ENCODE results near the gene RUSF1.
A peak's percentile ranks its signal among the peaks of the same experiment; 100 is the strongest.

Gene RUSF1

GRCh38 chr16:31472709-31473203, 35.4 kb downstream of the RUSF1 start:
- peaks cover 24% of the 10 kb centered on the region for H3K27me3 Mint-ChIP-seq
- H3K27ac Mint-ChIP-seq: no peak overlapping the region
- peaks cover 3% of the 10 kb centered on the region for H3K36me3 Mint-ChIP-seq (ENCODE audit: low read depth)
- H3K4me3 Mint-ChIP-seq: peak overlapping the region; percentile 41
- peaks cover 22% of the 10 kb centered on the region for H3K4me1 Mint-ChIP-seq (ENCODE audit: low read depth)
- no peaks in the 10 kb centered on the region for H3K9me3 Mint-ChIP-seq

- Mint-ChIP-seq H3K27me3 (peaks cover 24% of the 10 kb centered on the region), H3K4me1 (ENCODE audit: low read depth) (peaks cover 24% of the 10 kb centered on the region), H3K4me3 (peak within 1 kb of the TSS; percentile 41), H3K9me3 (no peaks in the 10 kb centered on the region), H3K36me3 (ENCODE audit: low read depth) (peaks cover 6% of the 10 kb centered on the region), H3K27ac (no peak within 1 kb of the TSS)
These were observed 36.1 kb downstream of the RUSF1 start, which contains the start of gene TGFB1I1 for GRCh38 chr16:31471875-31472708. Gene TGFB1I1 (plus strand): TSS chr16:31472152. CDS start chr16:31472189, 37 bp downstream.

- H3K9me3 Mint-ChIP-seq: no peaks in the 10 kb centered on the region
- H3K27me3 Mint-ChIP-seq: peaks cover 24% of the 10 kb centered on the region
- H3K36me3 Mint-ChIP-seq (ENCODE audit: low read depth): peaks cover 11% of the 10 kb centered on the region
- no peak overlapping the region for H3K4me3 Mint-ChIP-seq
- no peak overlapping the region for H3K27ac Mint-ChIP-seq
- peaks cover 24% of the 10 kb centered on the region for H3K4me1 Mint-ChIP-seq (ENCODE audit: low read depth)
These were observed 36.8 kb downstream of the RUSF1 start for GRCh38 chr16:31471241-31471874.

GRCh38 chr16:31470615-31471014, 37.6 kb downstream of the RUSF1 start:
- H3K27me3 Mint-ChIP-seq: peaks cover 24% of the 10 kb centered on the region

GRCh38 chr16:31467858-31468257, 40.3 kb downstream of the RUSF1 start:
- no peak overlapping the region for H3K27ac Mint-ChIP-seq
- peaks cover 14% of the 10 kb centered on the region for H3K4me1 Mint-ChIP-seq (ENCODE audit: low read depth)
- H3K27me3 Mint-ChIP-seq: peaks cover 19% of the 10 kb centered on the region
- H3K4me3 Mint-ChIP-seq: no peak overlapping the region
- no peaks in the 10 kb centered on the region for H3K9me3 Mint-ChIP-seq
- H3K36me3 Mint-ChIP-seq (ENCODE audit: low read depth): peaks cover 32% of the 10 kb centered on the region

More at GRCh38 chr16:31470615-31471014, 37.6 kb downstream of the RUSF1 start:
- Mint-ChIP-seq H3K27ac (peak overlapping the region; percentile 40), H3K4me1 (ENCODE audit: low read depth) (peaks cover 17% of the 10 kb centered on the region), H3K36me3 (ENCODE audit: low read depth) (peaks cover 15% of the 10 kb centered on the region), H3K9me3 (no peaks in the 10 kb centered on the region), H3K4me3 (no peak overlapping the region)

GRCh38 chr16:31467151-31467773, 40.9 kb downstream of the RUSF1 start:
- Mint-ChIP-seq H3K36me3 (ENCODE audit: low read depth) (peaks cover 34% of the 10 kb centered on the region), H3K9me3 (no peaks in the 10 kb centered on the region), H3K4me1 (ENCODE audit: low read depth) (peaks cover 8% of the 10 kb centered on the region), H3K27me3 (peaks cover 14% of the 10 kb centered on the region), H3K27ac (peak overlapping the region; percentile 49), H3K4me3 (no peak overlapping the region)

GRCh38 chr16:31466381-31466841, 41.8 kb downstream of the RUSF1 start:
- H3K9me3 Mint-ChIP-seq: no peaks in the 10 kb centered on the region
- H3K27me3 Mint-ChIP-seq: peaks cover 11% of the 10 kb centered on the region
- peaks cover 8% of the 10 kb centered on the region for H3K4me1 Mint-ChIP-seq (ENCODE audit: low read depth)
- H3K4me3 Mint-ChIP-seq: no peak overlapping the region
- H3K27ac Mint-ChIP-seq: peak overlapping the region; percentile 49
- peaks cover 34% of the 10 kb centered on the region for H3K36me3 Mint-ChIP-seq (ENCODE audit: low read depth)

GRCh38 chr16:31465788-31466370, 42.3 kb downstream of the RUSF1 start:
- H3K27ac Mint-ChIP-seq: no peak overlapping the region
- H3K36me3 Mint-ChIP-seq (ENCODE audit: low read depth): peaks cover 34% of the 10 kb centered on the region
- no peak overlapping the region for H3K4me3 Mint-ChIP-seq
- no peaks in the 10 kb centered on the region for H3K9me3 Mint-ChIP-seq
- H3K4me1 Mint-ChIP-seq (ENCODE audit: low read depth): peaks cover 14% of the 10 kb centered on the region
- H3K27me3 Mint-ChIP-seq: peaks cover 5% of the 10 kb centered on the region

- no peak overlapping the region for H3K27ac Mint-ChIP-seq
- H3K36me3 Mint-ChIP-seq (ENCODE audit: low read depth): peaks cover 34% of the 10 kb centered on the region
- no peak overlapping the region for H3K4me3 Mint-ChIP-seq
- H3K4me1 Mint-ChIP-seq (ENCODE audit: low read depth): peaks cover 24% of the 10 kb centered on the region
- no peaks in the 10 kb centered on the region for H3K27me3 Mint-ChIP-seq
- H3K9me3 Mint-ChIP-seq: no peaks in the 10 kb centered on the region
These were observed 43.4 kb downstream of the RUSF1 start for GRCh38 chr16:31464781-31465260.

- no peaks in the 10 kb centered on the region for H3K9me3 Mint-ChIP-seq
- H3K36me3 Mint-ChIP-seq (ENCODE audit: low read depth): peaks cover 34% of the 10 kb centered on the region
- no peak overlapping the region for H3K27ac Mint-ChIP-seq
- no peaks in the 10 kb centered on the region for H3K27me3 Mint-ChIP-seq
- H3K4me3 Mint-ChIP-seq: no peak overlapping the region
- H3K4me1 Mint-ChIP-seq (ENCODE audit: low read depth): peaks cover 24% of the 10 kb centered on the region
These were observed 43.8 kb downstream of the RUSF1 start for GRCh38 chr16:31464348-31464769.

GRCh38 chr16:31461921-31462804, 46.0 kb downstream of the RUSF1 start:
- Mint-ChIP-seq H3K4me1 (ENCODE audit: low read depth) (peaks cover 31% of the 10 kb centered on the region), H3K9me3 (no peaks in the 10 kb centered on the region), H3K27me3 (no peaks in the 10 kb centered on the region), H3K4me3 (no peak overlapping the region), H3K36me3 (ENCODE audit: low read depth) (peaks cover 36% of the 10 kb centered on the region), H3K27ac (no peak overlapping the region)

- Mint-ChIP-seq H3K9me3 (no peaks in the 10 kb centered on the region), H3K4me3 (peak overlapping the region; percentile 5), H3K36me3 (ENCODE audit: low read depth) (peaks cover 30% of the 10 kb centered on the region), H3K27ac (no peak overlapping the region), H3K27me3 (no peaks in the 10 kb centered on the region), H3K4me1 (ENCODE audit: low read depth) (peaks cover 34% of the 10 kb centered on the region)
These were observed 46.8 kb downstream of the RUSF1 start for GRCh38 chr16:31461201-31461920.

GRCh38 chr16:31460582-31461002, 47.6 kb downstream of the RUSF1 start:
- Mint-ChIP-seq H3K4me1 (ENCODE audit: low read depth) (peaks cover 41% of the 10 kb centered on the region), H3K27ac (no peak overlapping the region), H3K27me3 (no peaks in the 10 kb centered on the region), H3K4me3 (peak overlapping the region; percentile 87), H3K36me3 (ENCODE audit: low read depth) (peaks cover 29% of the 10 kb centered on the region), H3K9me3 (no peaks in the 10 kb centered on the region)
